Measurements from ENCODE around the gene DSP. TPM values are rescaled to one million over a fixed set of nuclear protein-coding genes. Genes with fewer than 3 reads are reported as not detected.
A peak's percentile ranks its signal among the peaks of the same experiment; 100 is the strongest.

DSP gene
- total and polyA plus RNA-seq, 2 donors = 40.7 to 64.6 TPM

- 97% methylated on average over 9 of the region's 9 CpGs for WGBS
Measured at GRCh38 chr6:7579851-7580250, 38.4 kb downstream of the DSP start.

GRCh38 chr6:7580537-7580926, 39.1 kb downstream of the DSP start:
- 94% methylated on average over 13 of the region's 13 CpGs for WGBS
- H3K36me3 ChIP-seq (ENCODE audit: control insufficient read depth in 2 of 2, insufficient read depth in 2 of 2, low read length in 1 of 2) = peaks cover 0 to 3% of the 10 kb centered on the region in 2 donors
- H3K4me3 ChIP-seq (ENCODE audit: low read length in 2 of 2) = no peak overlapping the region
- H3K27ac ChIP-seq (ENCODE audit: low read depth in 1 of 2, low read length in 1 of 2) = no peak overlapping the region
- H3K27me3 ChIP-seq (ENCODE audit: control insufficient read depth in 2 of 2, insufficient read depth in 1 of 2, low read length in 1 of 2) = peaks cover 0 to 13% of the 10 kb centered on the region in 2 donors
- H3K4me1 ChIP-seq (ENCODE audit: control insufficient read depth in 2 of 2, insufficient read depth in 2 of 2, low read length in 2 of 2) = no peaks in the 10 kb centered on the region
- H3K9me3 ChIP-seq (ENCODE audit: control insufficient read depth in 2 of 2, insufficient read depth in 1 of 2, low read length in 1 of 2) = no peaks in the 10 kb centered on the region
- no peak for DNase-seq (ENCODE audit: low read depth in 6 of 9, low spot score in 9 of 9)

More at GRCh38 chr6:7579851-7580250, 38.4 kb downstream of the DSP start:
- Histone ChIP-seq H3K36me3 (ENCODE audit: control insufficient read depth in 2 of 2, insufficient read depth in 2 of 2, low read length in 1 of 2) (peaks cover 0 to 3% of the 10 kb centered on the region in 2 donors), H3K27ac (ENCODE audit: low read depth in 1 of 2, low read length in 1 of 2) (no peak overlapping the region), H3K9me3 (ENCODE audit: control insufficient read depth in 2 of 2, insufficient read depth in 1 of 2, low read length in 1 of 2) (no peaks in the 10 kb centered on the region), H3K4me3 (ENCODE audit: low read length in 2 of 2) (no peak overlapping the region), H3K27me3 (ENCODE audit: control insufficient read depth in 2 of 2, insufficient read depth in 1 of 2, low read length in 1 of 2) (peaks cover 0 to 16% of the 10 kb centered on the region in 2 donors), H3K4me1 (ENCODE audit: control insufficient read depth in 2 of 2, insufficient read depth in 2 of 2, low read length in 2 of 2) (no peaks in the 10 kb centered on the region)
- DNase-seq (ENCODE audit: low read depth in 6 of 9, low spot score in 9 of 9) = no peak

- WGBS = 89% methylated on average over 14 of the region's 14 CpGs
- H3K27me3 ChIP-seq (ENCODE audit: control insufficient read depth in 2 of 2, insufficient read depth in 1 of 2, low read length in 1 of 2) = peaks cover 0 to 13% of the 10 kb centered on the region in 2 donors
- H3K27ac ChIP-seq (ENCODE audit: low read depth in 1 of 2, low read length in 1 of 2) = no peak overlapping the region
- H3K4me3 ChIP-seq (ENCODE audit: low read length in 2 of 2) = no peak overlapping the region
- H3K9me3 ChIP-seq (ENCODE audit: control insufficient read depth in 2 of 2, insufficient read depth in 1 of 2, low read length in 1 of 2) = no peaks in the 10 kb centered on the region
- H3K4me1 ChIP-seq (ENCODE audit: control insufficient read depth in 2 of 2, insufficient read depth in 2 of 2, low read length in 2 of 2) = no peaks in the 10 kb centered on the region
- peaks cover 0 to 3% of the 10 kb centered on the region in 2 donors for H3K36me3 ChIP-seq (ENCODE audit: control insufficient read depth in 2 of 2, insufficient read depth in 2 of 2, low read length in 1 of 2)
- no peak for DNase-seq (ENCODE audit: low read depth in 6 of 9, low spot score in 9 of 9)
Measured at GRCh38 chr6:7580927-7581618, 39.6 kb downstream of the DSP start.

- WGBS = 98% methylated on average over 28 of the region's 28 CpGs
Measured at GRCh38 chr6:7585287-7585930, 43.9 kb downstream of the DSP start.

GRCh38 chr6:7587631-7588100, 46.2 kb downstream of the DSP start:
- WGBS = 92% methylated on average over 3 of the region's 3 CpGs

More at GRCh38 chr6:7585287-7585930, 43.9 kb downstream of the DSP start:
- no peak for DNase-seq (ENCODE audit: low read depth in 6 of 9, low spot score in 9 of 9)
- Histone ChIP-seq H3K4me1 (ENCODE audit: control insufficient read depth in 2 of 2, insufficient read depth in 2 of 2, low read length in 2 of 2) (no peaks in the 10 kb centered on the region), H3K9me3 (ENCODE audit: control insufficient read depth in 2 of 2, insufficient read depth in 1 of 2, low read length in 1 of 2) (peaks cover 0 to 4% of the 10 kb centered on the region in 2 donors), H3K27ac (ENCODE audit: low read depth in 1 of 2, low read length in 1 of 2) (no peak overlapping the region), H3K4me3 (ENCODE audit: low read length in 2 of 2) (no peak overlapping the region), H3K27me3 (ENCODE audit: control insufficient read depth in 2 of 2, insufficient read depth in 1 of 2, low read length in 1 of 2) (no peaks in the 10 kb centered on the region), H3K36me3 (ENCODE audit: control insufficient read depth in 2 of 2, insufficient read depth in 2 of 2, low read length in 1 of 2) (peaks cover 0 to 3% of the 10 kb centered on the region in 2 donors)

GRCh38 chr6:7588506-7588905, 47.0 kb downstream of the DSP start:
- peaks cover 0 to 5% of the 10 kb centered on the region in 2 donors for H3K9me3 ChIP-seq (ENCODE audit: control insufficient read depth in 2 of 2, insufficient read depth in 1 of 2, low read length in 1 of 2)
- WGBS = 84% methylated on average over 4 of the region's 4 CpGs
- no peak overlapping the region for H3K27ac ChIP-seq (ENCODE audit: low read depth in 1 of 2, low read length in 1 of 2)
- H3K27me3 ChIP-seq (ENCODE audit: control insufficient read depth in 2 of 2, insufficient read depth in 1 of 2, low read length in 1 of 2) = no peaks in the 10 kb centered on the region
- H3K4me1 ChIP-seq (ENCODE audit: control insufficient read depth in 2 of 2, insufficient read depth in 2 of 2, low read length in 2 of 2) = peaks cover 5 to 9% of the 10 kb centered on the region in 2 donors
- no peak overlapping the region for H3K4me3 ChIP-seq (ENCODE audit: low read length in 2 of 2)
- no peak for DNase-seq (ENCODE audit: low read depth in 6 of 9, low spot score in 9 of 9)
- H3K36me3 ChIP-seq (ENCODE audit: control insufficient read depth in 2 of 2, insufficient read depth in 2 of 2, low read length in 1 of 2) = peaks cover 3 to 4% of the 10 kb centered on the region in 2 donors

More at GRCh38 chr6:7587631-7588100, 46.2 kb downstream of the DSP start:
- no peak for DNase-seq (ENCODE audit: low read depth in 6 of 9, low spot score in 9 of 9)
- Histone ChIP-seq H3K27me3 (ENCODE audit: control insufficient read depth in 2 of 2, insufficient read depth in 1 of 2, low read length in 1 of 2) (no peaks in the 10 kb centered on the region), H3K36me3 (ENCODE audit: control insufficient read depth in 2 of 2, insufficient read depth in 2 of 2, low read length in 1 of 2) (peaks cover 0 to 3% of the 10 kb centered on the region in 2 donors), H3K9me3 (ENCODE audit: control insufficient read depth in 2 of 2, insufficient read depth in 1 of 2, low read length in 1 of 2) (peaks cover 0 to 5% of the 10 kb centered on the region in 2 donors), H3K4me1 (ENCODE audit: control insufficient read depth in 2 of 2, insufficient read depth in 2 of 2, low read length in 2 of 2) (peaks cover 5 to 9% of the 10 kb centered on the region in 2 donors), H3K4me3 (ENCODE audit: low read length in 2 of 2) (no peak overlapping the region), H3K27ac (ENCODE audit: low read depth in 1 of 2, low read length in 1 of 2) (no peak overlapping the region)

GRCh38 chr6:7589221-7589620, 47.8 kb downstream of the DSP start:
- Histone ChIP-seq H3K27me3 (ENCODE audit: control insufficient read depth in 2 of 2, insufficient read depth in 1 of 2, low read length in 1 of 2) (no peaks in the 10 kb centered on the region), H3K9me3 (ENCODE audit: control insufficient read depth in 2 of 2, insufficient read depth in 1 of 2, low read length in 1 of 2) (peaks cover 0 to 5% of the 10 kb centered on the region in 2 donors), H3K36me3 (ENCODE audit: control insufficient read depth in 2 of 2, insufficient read depth in 2 of 2, low read length in 1 of 2) (peaks cover 4% of the 10 kb centered on the region in 2 donors), H3K27ac (ENCODE audit: low read depth in 1 of 2, low read length in 1 of 2) (no peak overlapping the region), H3K4me1 (ENCODE audit: control insufficient read depth in 2 of 2, insufficient read depth in 2 of 2, low read length in 2 of 2) (peaks cover 5 to 9% of the 10 kb centered on the region in 2 donors), H3K4me3 (ENCODE audit: low read length in 2 of 2) (no peak overlapping the region)
- WGBS = 97% methylated on average over 3 of the region's 3 CpGs
- no peak for DNase-seq (ENCODE audit: low read depth in 6 of 9, low spot score in 9 of 9)

GRCh38 chr6:7589949-7590917, 48.8 kb downstream of the DSP start, which contains the start of gene SNRNP48:
TSS of gene SNRNP48 (plus strand) at chr6:7590198. CDS start at chr6:7590258, 60 bp downstream.
- DNase-seq (ENCODE audit: low read depth in 6 of 9, low spot score in 9 of 9) = peak; percentile 76 to 96 (median 89)
- Histone ChIP-seq H3K27ac (ENCODE audit: low read depth in 1 of 2, low read length in 1 of 2) (peak within 1 kb of the TSS; percentile 12 to 71), H3K9me3 (ENCODE audit: control insufficient read depth in 2 of 2, insufficient read depth in 1 of 2, low read length in 1 of 2) (peaks cover 0 to 5% of the 10 kb centered on the region in 2 donors), H3K4me1 (ENCODE audit: control insufficient read depth in 2 of 2, insufficient read depth in 2 of 2, low read length in 2 of 2) (peaks cover 5 to 9% of the 10 kb centered on the region in 2 donors), H3K4me3 (ENCODE audit: low read length in 2 of 2) (peak within 1 kb of the TSS; percentile 85 to 99), H3K27me3 (ENCODE audit: control insufficient read depth in 2 of 2, insufficient read depth in 1 of 2, low read length in 1 of 2) (no peaks in the 10 kb centered on the region), H3K36me3 (ENCODE audit: control insufficient read depth in 2 of 2, insufficient read depth in 2 of 2, low read length in 1 of 2) (peaks cover 7 to 13% of the 10 kb centered on the region in 2 donors)
- WGBS = under 1% methylated on average over 72 of the region's 72 CpGs

All from thymus (tissue), 11 donors.